NCI-H1105 (cell line): ENCODE data around the gene HSPH1.

Experiments
- DNase-seq: peaks from one replicate; lab custom pipeline; 2025; lab: John Stamatoyannopoulos, UW

Gene HSPH1

DNA sequence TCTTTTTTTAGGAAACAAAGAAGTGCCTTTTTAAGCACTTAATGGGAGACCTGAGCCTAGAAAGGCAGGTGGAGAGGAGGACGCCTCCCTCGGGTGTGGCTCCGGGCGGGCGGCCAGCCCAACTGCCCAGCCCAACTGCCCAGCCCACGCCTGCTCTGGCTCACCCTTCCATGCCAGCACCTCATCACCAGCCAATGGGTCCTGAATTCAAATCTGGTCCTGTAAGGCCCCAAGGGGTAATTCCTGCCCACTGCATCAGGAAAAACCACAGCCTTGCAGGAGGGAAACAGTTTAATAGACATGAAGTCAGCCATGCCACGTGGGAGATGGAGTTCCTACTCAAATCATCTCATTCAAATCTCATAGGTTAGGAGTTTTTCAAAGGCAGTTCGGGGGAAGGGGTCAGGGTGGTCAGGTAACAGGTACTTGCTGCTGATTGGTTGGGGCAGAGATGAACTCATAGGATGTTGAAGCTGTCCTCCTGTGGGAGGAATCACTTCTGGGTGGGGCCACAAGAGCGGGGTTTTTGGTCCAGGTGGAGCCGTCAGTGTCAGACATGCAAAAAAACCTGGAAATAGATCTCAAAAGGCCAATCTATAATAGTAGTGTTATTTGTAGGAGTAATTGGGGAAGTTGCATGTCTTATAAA lies 64.9 kb downstream of the HSPH1 start:
- no peak for DNase-seq

DNA sequence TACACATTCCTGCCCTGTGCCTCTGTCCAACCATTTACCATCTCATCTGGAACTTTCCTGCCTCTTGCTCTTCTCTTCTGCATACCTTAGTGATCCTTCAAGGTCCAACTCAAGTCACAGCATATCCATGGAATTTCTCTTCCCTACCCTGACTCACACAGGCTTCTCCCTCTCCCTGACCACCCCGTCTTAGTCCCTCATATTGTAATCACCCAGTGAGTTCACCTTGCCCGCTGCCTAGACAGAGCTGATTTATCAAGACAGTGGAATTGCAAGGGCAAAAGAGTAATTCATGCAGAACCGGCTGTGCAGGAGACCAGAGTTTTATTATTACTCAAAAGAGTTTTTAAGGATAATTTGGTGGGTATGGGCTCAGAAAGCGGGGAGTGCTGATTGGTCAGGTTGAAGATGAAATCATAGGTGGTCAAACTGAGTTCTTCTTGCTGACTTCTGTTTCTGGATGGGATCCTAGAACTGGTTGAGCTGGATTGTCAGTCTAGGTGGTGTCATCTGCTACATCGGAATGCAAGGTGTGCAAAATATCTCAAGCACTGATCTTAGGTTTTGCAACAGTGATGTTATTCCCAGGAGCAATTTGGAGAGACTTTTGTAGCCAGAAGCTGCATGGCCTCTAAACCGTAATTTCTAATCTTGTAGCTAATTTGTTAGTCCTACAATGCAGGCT lies 67.2 kb downstream of the HSPH1 start:
- no peak for DNase-seq

DNA sequence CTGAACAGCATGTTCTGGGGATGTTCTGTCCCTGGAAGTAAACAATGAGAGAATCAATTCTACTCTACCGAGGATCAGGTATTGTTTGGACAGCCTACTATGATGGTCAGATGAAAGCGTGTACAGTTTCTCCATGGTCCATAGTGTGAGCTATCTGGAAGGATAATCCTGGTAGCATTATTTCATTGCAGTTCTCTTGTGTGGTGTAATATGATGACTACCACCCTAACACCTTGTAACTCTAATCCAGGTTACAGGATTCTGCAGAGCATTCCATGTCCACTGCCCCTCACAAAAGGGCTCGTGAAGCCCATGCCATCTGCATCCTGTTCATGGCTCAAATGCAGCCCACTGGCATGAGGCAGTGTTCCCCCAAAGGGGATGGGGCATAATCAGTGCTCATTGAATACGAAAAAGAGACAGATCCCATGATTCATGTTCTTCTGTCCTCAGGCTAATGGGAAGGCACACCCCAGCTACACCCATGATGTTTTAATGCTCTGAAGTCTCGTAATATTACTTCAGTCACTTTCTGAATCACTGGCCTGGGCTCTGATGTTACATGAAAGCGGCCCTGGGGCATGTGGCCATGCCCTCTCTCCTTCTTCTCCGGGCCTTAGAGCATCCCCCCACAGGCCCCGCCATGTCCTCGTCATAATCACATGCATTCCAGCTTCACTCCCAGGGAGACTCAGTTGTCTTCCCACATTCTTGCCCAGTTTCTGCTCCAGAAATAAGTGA lies 68.4 kb downstream of the HSPH1 start:
- no peak for DNase-seq

GRCh38 chr13:31092646-31093045 lies 69.1 kb downstream of the HSPH1 start:
- no peak for DNase-seq

- no peak for DNase-seq
Measured at GRCh38 chr13:31090961-31091624, 70.6 kb downstream of the HSPH1 start.

DNA sequence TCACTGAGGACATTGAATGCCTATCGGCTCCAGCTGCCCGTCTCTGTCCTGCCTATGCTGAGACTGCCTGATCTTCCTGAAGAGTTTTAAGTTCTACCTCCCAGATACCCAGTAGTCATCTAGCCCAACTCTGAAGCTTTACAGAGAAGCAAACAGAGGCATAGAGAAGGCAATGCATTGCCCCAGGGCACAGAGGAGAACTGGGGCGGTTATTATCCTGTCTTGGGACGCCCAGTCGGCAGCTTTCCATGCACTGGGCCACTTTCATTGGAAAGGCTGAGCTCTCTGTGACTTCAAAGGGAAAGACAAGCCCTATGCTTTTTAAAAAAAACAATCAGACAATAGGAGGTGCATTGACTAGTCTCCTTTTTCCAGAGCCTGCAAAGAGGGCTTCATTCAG lies 71.6 kb downstream of the HSPH1 start:
- DNase-seq = no peak

GRCh38 chr13:31089649-31090048 lies 72.1 kb downstream of the HSPH1 start:
- no peak for DNase-seq

- DNase-seq = no peak
Measured at GRCh38 chr13:31088826-31089420, 72.8 kb downstream of the HSPH1 start.
